Coronary artery (tissue), 2 donors: Measurements from ENCODE around the gene LMNTD2.

Experiments used
- DNase-seq: peaks from one replicate; pipeline ENCODE4 v3.0.0-alpha.2; 2017; ENCODE audit warnings: low spot score
- H3K27ac ChIP-seq, 2 donors: fragments of 200-600 bp; sonication (generic); one replicate each; pipeline ENCODE4 v1.5.1; 2016 to 2019
- H3K4me3 ChIP-seq: fragments of 200-600 bp; sonication (generic); 2 replicates; pipeline ENCODE4 v1.5.1; 2016; ENCODE audit warnings: mild to moderate bottlenecking, moderate library complexity
- CTCF ChIP-seq: fragments of 200-600 bp; sonication (generic); IDR thresholded peaks from one replicate; pipeline ENCODE4 v1.5.1; 2019; ENCODE audit warnings: antibody characterized with exemption

Gene LMNTD2

GRCh38 chr11:539971-540481 lies 20.5 kb downstream of the LMNTD2 start:
- TF ChIP-seq CTCF = no peak
- DNase-seq = no peak
- Histone ChIP-seq H3K4me3 (no peak overlapping the region), H3K27ac (no peak overlapping the region)

GRCh38 chr11:538431-539051 lies 22.0 kb downstream of the LMNTD2 start:
- Histone ChIP-seq H3K4me3 (no peak overlapping the region), H3K27ac (no peak overlapping the region)
- DNase-seq = no peak
- TF ChIP-seq CTCF = no peak

GRCh38 chr11:537622-538430 lies 22.7 kb downstream of the LMNTD2 start:
- peak overlapping the region; percentile 89 for H3K4me3 ChIP-seq
- TF ChIP-seq CTCF = no peak
- H3K27ac ChIP-seq = no peak overlapping the region
- no peak for DNase-seq

- no peak for DNase-seq
- Histone ChIP-seq H3K27ac (peak within 1 kb of the TSS in 1 of 2 donors; percentile 9), H3K4me3 (peak within 1 kb of the TSS; percentile 89)
- no peak for TF ChIP-seq CTCF
Observed at GRCh38 chr11:536841-537621, 23.5 kb downstream of the LMNTD2 start, which contains the start of gene LRRC56. Gene LRRC56 (plus strand): TSS chr11:537527. CDS start chr11:540685, 3,158 bp downstream.

- peak within 1 kb of the TSS; percentile 89 for H3K4me3 ChIP-seq
- H3K27ac ChIP-seq = peak within 1 kb of the TSS; percentile 68 to 83
- TF ChIP-seq CTCF = no peak
- peak; percentile 94 for DNase-seq
Observed at GRCh38 chr11:535519-536454, 24.8 kb downstream of the LMNTD2 start, which contains the start of gene HRAS. Gene HRAS (minus strand): TSS chr11:535576.

- no peak for DNase-seq
- no peak for TF ChIP-seq CTCF
- Histone ChIP-seq H3K27ac (peak overlapping the region in 1 of 2 donors; percentile 83), H3K4me3 (peak overlapping the region; percentile 89)
Observed at GRCh38 chr11:535210-535518, 25.4 kb downstream of the LMNTD2 start.
